CD4-positive, alpha-beta memory T cell (primary cell): Measurements from ENCODE around the gene EIF4EBP3. TPM values are rescaled to one million over a fixed set of nuclear protein-coding genes. Genes with fewer than 3 reads are reported as not detected.
A peak's percentile ranks its signal among the peaks of the same experiment; 100 is the strongest.

Experiments
- CTCF ChIA-PET: fragments of 350-600 bp; sonication (Branson Sonifier 250); formaldehyde crosslinking; loops from one replicate; lab custom pipeline; 2021; ENCODE audit warnings: inconsistent platforms; ENCODE audit not compliant: partially characterized antibody; lab: Charles Lee
- POLR2A ChIA-PET: fragments of 350-600 bp; sonication (Branson Sonifier 250); formaldehyde crosslinking; loops from one replicate; lab custom pipeline; 2021; ENCODE audit not compliant: partially characterized antibody; lab: Charles Lee
- DNase-seq, 5 donors: peaks; one replicate each; pipeline versions ENCODE4 v3.0.0 to v3.0.0-alpha.2; 2020 to 2022; ENCODE audit warnings: mixed read lengths in 1 of 5
- H3K27ac ChIP-seq: one replicate; pipeline ENCODE4 v1.7.0; 2013; ENCODE audit warnings: low read depth, low read length
- H3K27me3 ChIP-seq: 2 replicates; pipeline ENCODE4 v1.7.0; 2013; ENCODE audit warnings: mild to moderate bottlenecking, low read length, moderate library complexity; ENCODE audit not compliant: insufficient read depth
- H3K36me3 ChIP-seq: 2 replicates; pipeline ENCODE4 v1.7.0; 2013; ENCODE audit warnings: mild to moderate bottlenecking, low read length, moderate library complexity; ENCODE audit not compliant: insufficient read depth
- H3K4me1 ChIP-seq: 2 replicates; pipeline ENCODE4 v1.7.0; 2013; ENCODE audit warnings: mild to moderate bottlenecking, low read length, moderate library complexity; ENCODE audit not compliant: insufficient read depth
- H3K4me3 ChIP-seq, 2 donors: one replicate each; pipeline ENCODE4 v1.7.0; 2013; ENCODE audit warnings: low read length in 2 of 2, mild to moderate bottlenecking in 1 of 2
- H3K9me3 ChIP-seq, 2 donors: one replicate each; pipeline ENCODE4 v1.7.0; 2013; ENCODE audit warnings: low read length in 2 of 2, control low read depth in 1 of 2; ENCODE audit not compliant: control insufficient read depth in 1 of 2
- H3K27ac Mint-ChIP-seq, 7 donors: one replicate each; pipeline ENCODE4 v1.8.0; 2020 to 2021; ENCODE audit warnings: mixed read lengths in 7 of 7, mild to moderate bottlenecking in 6 of 7, inconsistent platforms in 3 of 7, moderate library complexity in 3 of 7
- H3K27me3 Mint-ChIP-seq, 2 donors: one replicate each; pipeline ENCODE4 v1.8.0; 2020 to 2021; ENCODE audit warnings: mixed read lengths in 2 of 2
- H3K36me3 Mint-ChIP-seq, 2 donors: one replicate each; pipeline ENCODE4 v1.8.0; 2020 to 2021; ENCODE audit warnings: mixed read lengths in 2 of 2, inconsistent platforms in 1 of 2, mild to moderate bottlenecking in 1 of 2
- H3K4me1 Mint-ChIP-seq, 4 donors: one replicate each; pipeline ENCODE4 v1.8.0; 2020 to 2021; ENCODE audit warnings: mixed read lengths in 4 of 4, mild to moderate bottlenecking in 1 of 4
- H3K4me3 Mint-ChIP-seq, 8 donors: one replicate each; pipeline ENCODE4 v1.8.0; 2020 to 2021; ENCODE audit warnings: mixed read lengths in 8 of 8, mild to moderate bottlenecking in 7 of 8, moderate library complexity in 6 of 8, inconsistent platforms in 3 of 8
- H3K9me3 Mint-ChIP-seq, 8 donors: one replicate each; pipeline ENCODE4 v1.8.0; 2020 to 2021; ENCODE audit warnings: mixed read lengths in 8 of 8, mild to moderate bottlenecking in 5 of 8, inconsistent platforms in 3 of 8, moderate library complexity in 1 of 8
- intact Hi-C: fragments of 100-400 bp; cut with micrococcal nuclease; formaldehyde crosslinking; loops from one replicate; pipeline ENCODE4 v1.15.1; 2023
- polyA plus RNA-seq, 2 donors: library from polyadenylated mRNA; unstranded; fragments of 300-500 nt; fragmentation: Illumina TruSeq; gene quantifications; one replicate each; pipeline ENCODE4 v1.2.3, GENCODE V29; 2021
- total RNA-seq, 2 experiments: library from RNA; stranded (reverse); gene quantifications; one replicate each; pipeline ENCODE4 v1.2.3, GENCODE V29; 2021

EIF4EBP3 gene
- total and polyA plus RNA-seq, 4 experiments from 2014 or later: 15.3 to 44.3 (median 25.3) TPM

DNA sequence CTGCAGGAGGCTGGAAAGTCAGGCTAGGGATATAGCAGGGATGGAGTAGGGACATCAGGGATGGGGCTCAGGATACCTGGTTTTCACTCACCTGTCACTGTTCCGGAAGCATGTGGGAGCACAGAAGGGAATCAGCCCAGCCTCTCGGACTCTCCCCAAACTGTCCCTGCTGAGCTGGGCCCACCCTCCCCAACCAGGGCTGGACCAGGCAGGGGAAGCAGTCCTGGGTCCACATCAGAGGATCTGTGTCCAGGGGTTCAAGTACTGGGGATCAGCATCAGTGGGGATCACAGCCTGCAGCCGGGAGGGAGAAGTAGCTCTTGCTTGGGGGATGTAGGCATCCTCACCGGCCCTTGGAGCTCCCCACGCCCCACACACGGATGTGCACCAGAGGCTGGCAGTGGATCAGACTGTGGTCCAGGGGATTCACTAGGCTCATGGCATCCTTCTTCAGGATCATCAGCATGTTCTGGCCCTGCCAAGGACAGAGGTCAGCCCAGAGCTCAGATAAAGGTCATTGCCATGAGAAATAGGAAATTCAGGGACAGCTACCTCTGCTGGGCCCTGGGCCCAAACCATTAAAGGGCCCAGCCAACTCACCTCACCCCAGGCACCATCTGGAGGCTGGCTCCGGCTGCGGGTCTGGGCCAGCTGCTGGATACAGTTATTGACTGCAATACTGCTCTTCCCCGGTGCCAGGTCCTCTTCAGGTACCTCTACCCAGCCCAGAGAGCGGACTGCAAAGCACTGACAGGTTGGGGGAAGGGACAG is 14.5 kb downstream of the EIF4EBP3 start:
- no peaks in the 10 kb centered on the region for H3K27me3 ChIP-seq
- peaks cover 10% of the 10 kb centered on the region for H3K36me3 ChIP-seq
- Mint-ChIP-seq H3K36me3 (peaks cover 13 to 28% of the 10 kb centered on the region in 2 donors), H3K4me1 (peaks cover 30 to 57% (median 43%) of the 10 kb centered on the region in 4 donors), H3K9me3 (no peaks in the 10 kb centered on the region), H3K4me3 (peak overlapping the region in 2 of 8 donors; percentile 21 to 95), H3K27me3 (no peaks in the 10 kb centered on the region), H3K27ac (peak overlapping the region in 5 of 7 donors; percentile 35 to 91 (median 48))
- intact Hi-C loops: loop anchor here (5.0 to 10.0 kb wide), 2 partner anchors 450 to 1073 kb away; partner anchors contain the start of genes HDAC3, PURA and RELL2
- CTCF ChIA-PET: interaction anchor here (1.8 to 2.3 kb wide), 3 partner anchors 9 to 77 kb away, joined by 5 to 13 read pairs (median 10); partner anchors contain the start of genes EIF4EBP3 and TMCO6
- peaks cover 38% of the 10 kb centered on the region for H3K4me1 ChIP-seq
- no peak overlapping the region for H3K27ac ChIP-seq
- POLR2A ChIA-PET: interaction anchor here (0.9 to 5.4 kb wide), 5 partner anchors 14 to 160 kb away, joined by 3 to 40 read pairs (median 5); partner anchors contain the start of genes ANKHD1, EIF4EBP3, IK and NDUFA2
- DNase-seq: no peak
- H3K9me3 ChIP-seq: no peaks in the 10 kb centered on the region
- no peak overlapping the region for H3K4me3 ChIP-seq

DNA sequence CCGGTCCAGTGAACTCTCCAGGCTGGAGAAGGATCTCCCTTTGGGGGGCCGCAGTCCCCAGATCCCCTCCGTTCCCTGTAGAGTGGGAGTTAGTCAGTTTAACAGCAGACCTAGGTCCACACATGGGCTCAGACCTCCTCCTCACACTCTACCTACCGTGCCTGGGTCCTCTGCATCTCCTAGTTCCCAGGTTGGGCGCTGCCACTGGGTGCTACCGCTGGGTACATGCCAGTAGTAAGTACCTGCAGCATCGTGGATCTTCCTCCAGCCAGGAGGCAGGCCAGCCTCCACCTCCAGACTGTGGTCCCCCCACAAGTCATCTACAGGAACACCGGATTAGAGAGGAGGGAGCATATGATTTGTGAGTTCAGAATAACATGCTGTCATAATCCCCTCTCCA is 16.1 kb downstream of the EIF4EBP3 start:
- no peaks in the 10 kb centered on the region for H3K27me3 ChIP-seq
- peak overlapping the region; percentile 84 to 85 for H3K4me3 ChIP-seq
- DNase-seq: no peak
- Mint-ChIP-seq H3K4me3 (peak overlapping the region; percentile 91 to 99 (median 95)), H3K36me3 (peaks cover 22 to 39% of the 10 kb centered on the region in 2 donors), H3K27ac (peak overlapping the region; percentile 91 to 100 (median 98)), H3K4me1 (peaks cover 29 to 58% (median 46%) of the 10 kb centered on the region in 4 donors), H3K27me3 (no peaks in the 10 kb centered on the region), H3K9me3 (no peaks in the 10 kb centered on the region)
- intact Hi-C loops: loop anchor here (5.0 to 10.0 kb wide), 2 partner anchors 451 to 1071 kb away; partner anchors contain the start of genes HDAC3, PURA and RELL2
- ChIA-PET CTCF (interaction anchor here (1.1 to 2.4 kb wide), 3 partner anchors 10 to 75 kb away, joined by 3 to 13 read pairs (median 10); partner anchors contain the start of gene EIF4EBP3), POLR2A (interaction anchor here (0.6 to 5.4 kb wide), 11 partner anchors 8 to 162 kb away, joined by 3 to 54 read pairs (median 19); partner anchors contain the start of genes ANKHD1, CD14, EIF4EBP3 and HARS1)
- peak overlapping the region; percentile 91 for H3K27ac ChIP-seq
- H3K4me1 ChIP-seq: peaks cover 35% of the 10 kb centered on the region
- H3K9me3 ChIP-seq: no peaks in the 10 kb centered on the region
- peaks cover 15% of the 10 kb centered on the region for H3K36me3 ChIP-seq

GRCh38 chr5:140564196-140565023 is 16.9 kb downstream of the EIF4EBP3 start, which contains the start of the genes APBB3 and SLC35A4:
TSS of gene APBB3 (minus strand) at chr5:140564598. CDS start at chr5:140564245, 353 bp downstream.
TSS of gene SLC35A4 (plus strand) at chr5:140564828. CDS start at chr5:140567170, 2,342 bp downstream.
- peaks cover 34 to 66% (median 53%) of the 10 kb centered on the region in 4 donors for H3K4me1 Mint-ChIP-seq
- peaks cover 24 to 46% of the 10 kb centered on the region in 2 donors for H3K36me3 Mint-ChIP-seq
- peak within 1 kb of the TSS; percentile 91 to 99 (median 95) for H3K4me3 Mint-ChIP-seq
- POLR2A ChIA-PET: interaction anchor here (0.6 to 5.4 kb wide), 13 partner anchors 9 to 163 kb away, joined by 3 to 54 read pairs (median 4); partner anchors contain the start of genes ANKHD1, CD14, EIF4EBP3 and HARS1
- Histone ChIP-seq H3K27ac (peak within 1 kb of the TSS; percentile 91), H3K27me3 (no peaks in the 10 kb centered on the region), H3K36me3 (peaks cover 15% of the 10 kb centered on the region), H3K9me3 (no peaks in the 10 kb centered on the region), H3K4me1 (peaks cover 42% of the 10 kb centered on the region), H3K4me3 (peak within 1 kb of the TSS; percentile 85)
- no peaks in the 10 kb centered on the region for H3K27me3 Mint-ChIP-seq
- DNase-seq: peak; percentile 97 to 100 (median 99)
- intact Hi-C loops: loop anchor here (1.0 to 10.0 kb wide), 10 partner anchors 17 to 1070 kb away; partner anchors contain the start of genes ANKHD1, CYSTM1, EIF4EBP3 and HARS1
- H3K27ac Mint-ChIP-seq: peak within 1 kb of the TSS; percentile 91 to 100 (median 98)
- CTCF ChIA-PET: interaction anchor here (1.1 to 2.4 kb wide), 2 partner anchors 17 to 74 kb away, joined by 3 to 13 read pairs; partner anchors contain the start of gene EIF4EBP3
- H3K9me3 Mint-ChIP-seq: no peaks in the 10 kb centered on the region

GRCh38 chr5:140565024-140565779 is 17.7 kb downstream of the EIF4EBP3 start:
- H3K4me3 Mint-ChIP-seq: peak overlapping the region; percentile 91 to 99 (median 95)
- intact Hi-C loops: loop anchor here (2.0 to 10.0 kb wide), 2 partner anchors 390 to 1070 kb away; partner anchors contain the start of genes CYSTM1, HDAC3 and RELL2
- H3K4me1 ChIP-seq: peaks cover 48% of the 10 kb centered on the region
- peaks cover 34 to 74% (median 57%) of the 10 kb centered on the region in 4 donors for H3K4me1 Mint-ChIP-seq
- H3K27me3 Mint-ChIP-seq: no peaks in the 10 kb centered on the region
- H3K9me3 Mint-ChIP-seq: no peaks in the 10 kb centered on the region
- H3K36me3 Mint-ChIP-seq: peaks cover 24 to 47% of the 10 kb centered on the region in 2 donors
- peaks cover 15% of the 10 kb centered on the region for H3K36me3 ChIP-seq
- H3K4me3 ChIP-seq: peak overlapping the region; percentile 85
- peak overlapping the region; percentile 91 for H3K27ac ChIP-seq
- ChIA-PET CTCF (interaction anchor here (0.5 to 2.4 kb wide), 4 partner anchors 18 to 201 kb away, joined by 3 to 13 read pairs (median 4); partner anchors contain the start of gene EIF4EBP3), POLR2A (interaction anchor here (0.6 to 5.4 kb wide), 12 partner anchors 8 to 163 kb away, joined by 3 to 54 read pairs (median 16); partner anchors contain the start of genes ANKHD1, CD14, EIF4EBP3 and HARS1)
- no peaks in the 10 kb centered on the region for H3K27me3 ChIP-seq
- no peak for DNase-seq
- H3K27ac Mint-ChIP-seq: peak overlapping the region; percentile 91 to 100 (median 98)
- H3K9me3 ChIP-seq: no peaks in the 10 kb centered on the region

DNA sequence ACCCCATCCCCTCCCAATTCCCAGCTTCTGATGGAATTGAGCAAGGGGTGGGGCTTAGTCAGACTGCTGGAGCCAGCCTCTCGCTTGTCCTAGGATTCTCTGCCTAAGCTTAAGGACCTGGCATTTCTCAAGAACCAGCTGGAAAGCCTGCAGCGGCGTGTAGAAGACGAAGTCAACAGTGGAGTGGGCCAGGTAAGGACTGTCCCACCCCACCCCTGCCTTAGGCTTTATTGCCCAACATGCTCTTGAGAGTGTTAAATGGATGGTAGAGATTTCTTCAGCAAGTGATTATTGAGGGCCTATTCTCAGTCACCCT is 18.3 kb downstream of the EIF4EBP3 start:
- POLR2A ChIA-PET: interaction anchor here (0.6 to 5.4 kb wide), 12 partner anchors 8 to 164 kb away, joined by 3 to 54 read pairs (median 16); partner anchors contain the start of genes ANKHD1, CD14, EIF4EBP3 and HARS1
- Histone ChIP-seq H3K9me3 (no peaks in the 10 kb centered on the region), H3K27ac (peak overlapping the region; percentile 91), H3K4me3 (no peak overlapping the region), H3K4me1 (peaks cover 48% of the 10 kb centered on the region), H3K27me3 (no peaks in the 10 kb centered on the region), H3K36me3 (peaks cover 15% of the 10 kb centered on the region)
- CTCF ChIA-PET: interaction anchor here (0.5 to 2.4 kb wide), 4 partner anchors 18 to 202 kb away, joined by 3 to 13 read pairs (median 4); partner anchors contain the start of gene EIF4EBP3
- Mint-ChIP-seq H3K4me1 (peaks cover 34 to 77% (median 59%) of the 10 kb centered on the region in 4 donors), H3K4me3 (peak overlapping the region in 7 of 8 donors; percentile 91 to 99 (median 95)), H3K27ac (peak overlapping the region; percentile 91 to 100 (median 98)), H3K36me3 (peaks cover 24 to 51% of the 10 kb centered on the region in 2 donors), H3K27me3 (no peaks in the 10 kb centered on the region), H3K9me3 (no peaks in the 10 kb centered on the region)
- no peak for DNase-seq
- intact Hi-C loops: loop anchor here (2.0 to 10.0 kb wide), 2 partner anchors 391 to 1069 kb away; partner anchors contain the start of genes CYSTM1, HDAC3 and RELL2
